Fibroblast of lung (primary cell): Measurements from ENCODE around the gene TMPRSS3. TPM values are rescaled to one million over a fixed set of nuclear protein-coding genes. Genes with fewer than 3 reads are reported as not detected.

Source experiments
- DNase-seq, 2 donors: peaks; one replicate each; pipeline versions ENCODE4 v3.0.0 to v3.0.0-alpha.2; 2010; ENCODE audit warnings: low read depth in 2 of 2
- H2AFZ ChIP-seq: 2 replicates; pipeline ENCODE4 v1.5.1; 2012; ENCODE audit warnings: low read length, control low read depth, inconsistent platforms
- H3K27ac ChIP-seq: 2 replicates; pipeline ENCODE4 v1.5.1; 2011; ENCODE audit warnings: low read length, control low read depth; ENCODE audit not compliant: insufficient read depth
- H3K27me3 ChIP-seq: 2 replicates; pipeline ENCODE4 v1.5.1; 2011; ENCODE audit warnings: mild to moderate bottlenecking, low read length; ENCODE audit not compliant: control insufficient read depth, insufficient read depth
- H3K36me3 ChIP-seq: 2 replicates; pipeline ENCODE4 v1.5.1; 2011; ENCODE audit warnings: low read length; ENCODE audit not compliant: control insufficient read depth, insufficient read depth
- H3K4me1 ChIP-seq: 2 replicates; pipeline ENCODE4 v1.5.1; 2011; ENCODE audit warnings: low read length; ENCODE audit not compliant: control insufficient read depth, insufficient read depth; ENCODE audit errors: extremely low read depth
- H3K4me2 ChIP-seq: 2 replicates; pipeline ENCODE4 v1.5.1; 2011; ENCODE audit warnings: low read length, control low read depth; ENCODE audit not compliant: insufficient read depth; ENCODE audit errors: extremely low read depth
- H3K4me3 ChIP-seq, 4 experiments: fragments of 200-600 bp in 1 of 4; sonication (generic) in 1 of 4; replicated peaks in 1 of 4; 2 replicates each; pipeline ENCODE4 v1.5.1; 2011 to 2016; ENCODE audit warnings: low read length in 4 of 4, low read depth in 3 of 4, mild to moderate bottlenecking in 3 of 4, control low read depth in 2 of 4, inconsistent platforms in 1 of 4, mixed read lengths in 1 of 4; ENCODE audit not compliant: insufficient read depth in 1 of 4; ENCODE audit errors: control extremely low read depth in 1 of 4
- H3K79me2 ChIP-seq: 2 replicates; pipeline ENCODE4 v1.5.1; 2012; ENCODE audit warnings: mild to moderate bottlenecking, low read length, inconsistent platforms; ENCODE audit not compliant: control insufficient read depth, insufficient read depth
- H3K9ac ChIP-seq: 2 replicates; pipeline ENCODE4 v1.5.1; 2011; ENCODE audit warnings: mild to moderate bottlenecking, low read length, control low read depth; ENCODE audit not compliant: insufficient read depth
- H3K9me3 ChIP-seq: 2 replicates; pipeline ENCODE4 v1.5.1; 2012; ENCODE audit warnings: low read depth, low read length; ENCODE audit not compliant: control insufficient read depth, insufficient read depth
- H4K20me1 ChIP-seq: 2 replicates; pipeline ENCODE4 v1.5.1; 2011; ENCODE audit warnings: low read length; ENCODE audit not compliant: control insufficient read depth, insufficient read depth; ENCODE audit errors: extremely low read depth
- CTCF ChIP-seq, 2 donors: IDR thresholded peaks in 1 of 2; conservative IDR thresholded peaks in 1 of 2; 1 replicate in 1 of 2; 2 replicates in 1 of 2; pipeline ENCODE4 v1.5.1; 2011 to 2012; ENCODE audit warnings: low read length in 2 of 2, control low read depth in 1 of 2, inconsistent platforms in 1 of 2, low read depth in 1 of 2, mild to moderate bottlenecking in 1 of 2
- EZH2 ChIP-seq: IDR thresholded peaks from 2 replicates; pipeline ENCODE4 v1.5.1; 2012; ENCODE audit warnings: low read length, control low read depth, mild to moderate bottlenecking; ENCODE audit errors: missing control alignments
- polyA plus RNA-seq, 2 donors: library from polyadenylated mRNA; depleted of rRNA in 1 of 2; stranded (reverse) in 1 of 2; unstranded in 1 of 2; fragments of >200 nt; gene quantifications; 2 replicates each; pipeline ENCODE4 v1.2.1, GENCODE V29; 2011 to 2012; ENCODE audit warnings: missing spikeins in 1 of 2
- total RNA-seq: library from RNA; depleted of rRNA; stranded (reverse); fragments of >200 nt; gene quantifications from 2 replicates; pipeline ENCODE4 v1.2.1, GENCODE V29; 2014

Gene TMPRSS3
- total and polyA plus RNA-seq, 2 donors (not counting 1 experiment from before 2014, with no cell fraction given), result not detected

DNA sequence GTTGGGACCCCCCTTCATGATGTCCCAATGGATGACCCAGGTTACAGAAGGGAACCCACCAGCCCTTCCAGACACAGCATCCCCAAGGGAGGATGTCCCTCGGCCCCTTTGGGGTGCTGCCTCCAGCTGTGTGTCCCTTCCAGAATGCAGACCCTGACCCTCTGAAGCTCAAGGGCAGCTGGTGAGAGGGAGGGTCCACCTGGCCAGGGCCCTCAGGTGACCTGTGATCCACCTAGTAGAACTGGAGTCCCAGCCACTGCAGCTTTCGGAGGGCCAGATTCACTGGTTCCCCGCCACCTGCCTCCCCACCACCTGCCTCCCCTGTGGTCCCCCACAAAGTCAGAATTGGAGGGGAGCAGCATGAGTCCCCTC, 19.9 kb downstream of the TMPRSS3 start:
- Histone ChIP-seq H3K27me3 (no peaks in the 10 kb centered on the region), H3K4me1 (no peaks in the 10 kb centered on the region), H3K79me2 (no peaks in the 10 kb centered on the region), H3K9ac (no peak overlapping the region), H2AFZ (no peak overlapping the region), H3K27ac (no peak overlapping the region), H3K9me3 (no peaks in the 10 kb centered on the region), H4K20me1 (no peaks in the 10 kb centered on the region), H3K4me2 (no peak overlapping the region), H3K4me3 (no peak overlapping the region), H3K36me3 (no peaks in the 10 kb centered on the region)
- TF ChIP-seq CTCF (conservative IDR thresholded peaks at IDR 0.05 in 1 of 2, IDR thresholded peaks at IDR 0.05 in 1 of 2; ENCODE audit: low read depth in 1 of 2, low read length in 2 of 2) (no peak), EZH2 (no peak)
- DNase-seq, result no peak

DNA sequence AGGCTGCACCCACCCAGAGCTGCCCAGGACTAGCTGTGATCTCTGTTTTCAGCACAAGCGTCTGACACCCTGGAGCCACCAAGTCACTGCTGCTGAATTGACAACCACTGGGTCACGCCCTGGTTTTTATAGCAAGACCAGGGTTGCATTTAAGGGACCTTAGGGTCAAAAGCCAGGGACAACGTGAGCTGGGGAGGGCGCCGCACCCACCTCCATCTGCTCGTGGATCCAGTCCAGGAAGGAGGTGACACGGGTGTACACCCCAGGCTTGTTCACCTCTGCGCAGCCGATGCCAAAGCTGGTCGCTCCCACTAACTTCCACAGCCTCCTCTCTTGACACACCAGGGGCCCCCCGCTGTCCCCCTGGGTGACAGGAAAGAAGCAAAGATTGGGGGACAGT, 20.3 kb downstream of the TMPRSS3 start:
- no peak for DNase-seq
- Histone ChIP-seq H3K36me3 (no peaks in the 10 kb centered on the region), H3K4me2 (no peak overlapping the region), H3K9ac (no peak overlapping the region), H3K9me3 (no peaks in the 10 kb centered on the region), H3K27me3 (no peaks in the 10 kb centered on the region), H3K4me3 (no peak overlapping the region), H4K20me1 (no peaks in the 10 kb centered on the region), H2AFZ (no peak overlapping the region), H3K4me1 (no peaks in the 10 kb centered on the region), H3K79me2 (no peaks in the 10 kb centered on the region), H3K27ac (no peak overlapping the region)
- TF ChIP-seq CTCF (conservative IDR thresholded peaks at IDR 0.05 in 1 of 2, IDR thresholded peaks at IDR 0.05 in 1 of 2; ENCODE audit: low read depth in 1 of 2, low read length in 2 of 2), result no peak
- no peak for TF ChIP-seq EZH2

DNA sequence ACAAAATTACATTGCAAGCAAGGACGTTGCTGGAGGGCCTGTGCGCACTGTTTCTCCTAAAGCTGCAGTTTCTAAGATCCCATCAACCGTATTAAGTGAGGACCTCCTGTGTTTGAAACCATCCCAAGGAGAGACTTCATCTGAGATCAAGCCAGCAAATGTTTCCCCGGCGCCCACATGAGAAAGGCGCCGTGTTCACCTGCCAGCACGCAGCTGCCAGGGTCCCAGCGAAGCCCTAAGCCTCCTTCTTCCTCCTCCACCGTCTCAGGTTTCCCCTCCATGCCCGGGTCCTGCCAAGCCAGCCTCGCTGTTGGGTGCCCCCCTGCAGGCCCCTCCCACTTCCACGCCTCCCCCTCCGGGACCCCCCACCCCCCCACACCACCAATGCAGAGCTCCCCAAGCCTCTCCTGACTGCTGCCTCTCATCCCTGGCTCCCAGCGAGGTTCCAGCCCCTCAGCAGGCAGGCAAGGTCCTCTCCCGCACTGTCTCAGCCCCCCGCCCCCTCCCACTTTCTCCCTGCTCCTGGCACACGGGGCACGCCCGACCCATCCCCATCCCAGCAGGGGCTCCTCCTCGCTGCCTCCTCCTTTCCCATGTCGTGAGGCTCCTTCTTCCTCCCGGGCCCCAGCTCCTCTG, 20.9 kb downstream of the TMPRSS3 start:
- H4K20me1 ChIP-seq, result no peaks in the 10 kb centered on the region
- TF ChIP-seq CTCF (conservative IDR thresholded peaks at IDR 0.05 in 1 of 2, IDR thresholded peaks at IDR 0.05 in 1 of 2; ENCODE audit: low read depth in 1 of 2, low read length in 2 of 2), result no peak
- TF ChIP-seq EZH2, result no peak
- no peak overlapping the region for H3K9ac ChIP-seq
- no peak for DNase-seq
- H3K4me1 ChIP-seq, result no peaks in the 10 kb centered on the region
- no peak overlapping the region for H3K4me2 ChIP-seq
- H3K27ac ChIP-seq, result no peak overlapping the region
- H3K27me3 ChIP-seq, result no peaks in the 10 kb centered on the region
- H3K79me2 ChIP-seq, result no peaks in the 10 kb centered on the region
- no peak overlapping the region for H2AFZ ChIP-seq
- no peaks in the 10 kb centered on the region for H3K36me3 ChIP-seq
- no peak overlapping the region for H3K4me3 ChIP-seq
- H3K9me3 ChIP-seq, result no peaks in the 10 kb centered on the region
